RWPE2 (cell line): Measurements from ENCODE around the gene SOX21.

Source experiments
- ATAC-seq: fragments of 200-7000 bp; cut with Tn5 transposase; 3 replicates; pipeline ENCODE4 v1.9.1; 2021; ENCODE audit warnings: low read depth
- DNase-seq: peaks from one replicate; pipeline ENCODE4 v3.0.0-alpha.2; 2020; ENCODE audit warnings: low spot score
- H3K27ac ChIP-seq: fragments of 450-650 bp; 2 replicates; pipeline ENCODE4 v1.5.1; 2017; ENCODE audit warnings: mild to moderate bottlenecking; ENCODE audit not compliant: poor library complexity, severe bottlenecking
- H3K27me3 ChIP-seq: fragments of 250-450 bp; sonication (Bioruptor Pico); 2 replicates; pipeline ENCODE4 v1.5.1; 2021; ENCODE audit warnings: mild to moderate bottlenecking, moderate library complexity; ENCODE audit not compliant: insufficient read depth, poor library complexity, severe bottlenecking
- H3K36me3 ChIP-seq: fragments of 250-450 bp; sonication (Bioruptor Pico); 2 replicates; pipeline ENCODE4 v1.5.1; 2020; ENCODE audit warnings: low read depth, mild to moderate bottlenecking, moderate library complexity
- H3K4me1 ChIP-seq: fragments of 250-450 bp; sonication (Bioruptor Pico); 2 replicates; pipeline ENCODE4 v1.5.1; 2021; ENCODE audit warnings: mild to moderate bottlenecking, moderate library complexity; ENCODE audit not compliant: insufficient read depth, poor library complexity, severe bottlenecking
- H3K4me3 ChIP-seq: fragments of 250-450 bp; sonication (Bioruptor Pico); 2 replicates; pipeline ENCODE4 v1.5.1; 2021; ENCODE audit warnings: mild to moderate bottlenecking, moderate library complexity; ENCODE audit not compliant: severe bottlenecking
- H3K9me3 ChIP-seq: fragments of 250-450 bp; sonication (Bioruptor Pico); 2 replicates; pipeline ENCODE4 v1.5.1; 2021; ENCODE audit warnings: mild to moderate bottlenecking, moderate library complexity; ENCODE audit not compliant: severe bottlenecking
- TF ChIP-seq, protein P1 (sequence below): fragments of 450-650 bp; IDR thresholded peaks from one replicate; pipeline ENCODE4 v1.5.1; 2017; ENCODE audit warnings: mild to moderate bottlenecking, moderate library complexity; ENCODE audit not compliant: poor library complexity, severe bottlenecking

The SOX21 gene

DNA sequence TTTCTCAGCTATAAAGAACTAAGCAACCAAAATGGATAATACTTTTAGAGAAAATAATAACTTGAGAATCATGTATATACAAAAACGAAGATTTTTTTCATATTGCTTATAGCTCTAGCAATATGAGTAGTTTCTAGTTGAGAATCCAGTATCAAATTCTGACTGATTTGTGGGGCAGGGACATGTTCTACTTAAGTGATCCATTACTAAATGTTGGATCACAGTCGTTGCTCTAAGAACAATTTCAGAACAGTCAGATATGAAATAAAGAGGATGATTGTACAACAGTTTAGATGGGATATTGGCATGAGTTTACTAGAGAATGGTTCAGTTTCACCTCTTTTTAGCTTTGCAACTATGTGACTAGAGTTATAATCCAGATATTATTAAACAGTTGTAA lies 39.9 kb downstream of the SOX21 start:
- DNase-seq (no peak), ATAC-seq (no peak)
- Histone ChIP-seq H3K36me3 (no peaks in the 10 kb centered on the region), H3K9me3 (no peaks in the 10 kb centered on the region), H3K4me3 (no peak overlapping the region), H3K27ac (no peak overlapping the region), H3K27me3 (peaks cover 3% of the 10 kb centered on the region), H3K4me1 (no peaks in the 10 kb centered on the region)
- TF ChIP-seq, protein P1, sequence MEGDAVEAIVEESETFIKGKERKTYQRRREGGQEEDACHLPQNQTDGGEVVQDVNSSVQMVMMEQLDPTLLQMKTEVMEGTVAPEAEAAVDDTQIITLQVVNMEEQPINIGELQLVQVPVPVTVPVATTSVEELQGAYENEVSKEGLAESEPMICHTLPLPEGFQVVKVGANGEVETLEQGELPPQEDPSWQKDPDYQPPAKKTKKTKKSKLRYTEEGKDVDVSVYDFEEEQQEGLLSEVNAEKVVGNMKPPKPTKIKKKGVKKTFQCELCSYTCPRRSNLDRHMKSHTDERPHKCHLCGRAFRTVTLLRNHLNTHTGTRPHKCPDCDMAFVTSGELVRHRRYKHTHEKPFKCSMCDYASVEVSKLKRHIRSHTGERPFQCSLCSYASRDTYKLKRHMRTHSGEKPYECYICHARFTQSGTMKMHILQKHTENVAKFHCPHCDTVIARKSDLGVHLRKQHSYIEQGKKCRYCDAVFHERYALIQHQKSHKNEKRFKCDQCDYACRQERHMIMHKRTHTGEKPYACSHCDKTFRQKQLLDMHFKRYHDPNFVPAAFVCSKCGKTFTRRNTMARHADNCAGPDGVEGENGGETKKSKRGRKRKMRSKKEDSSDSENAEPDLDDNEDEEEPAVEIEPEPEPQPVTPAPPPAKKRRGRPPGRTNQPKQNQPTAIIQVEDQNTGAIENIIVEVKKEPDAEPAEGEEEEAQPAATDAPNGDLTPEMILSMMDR, result no peak

DNA sequence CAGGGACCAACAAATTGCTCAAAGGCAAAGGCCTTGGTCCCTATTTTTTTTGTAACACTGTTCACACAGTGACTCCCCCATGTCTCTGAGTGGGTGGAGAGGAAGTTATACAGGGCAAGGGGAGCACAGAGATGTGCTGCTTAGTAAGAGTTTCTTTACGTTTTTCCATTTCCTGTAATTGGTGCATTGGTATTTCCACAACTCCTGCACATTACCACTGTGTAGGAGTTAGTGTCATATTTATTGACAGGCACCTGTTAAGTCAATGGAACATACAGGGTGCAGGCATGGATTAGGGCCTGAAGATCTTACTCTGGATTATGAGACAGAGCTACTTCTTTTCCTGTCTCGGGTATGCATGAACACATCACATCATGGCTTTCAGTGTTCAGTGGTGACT lies 45.2 kb downstream of the SOX21 start:
- Histone ChIP-seq H3K27me3 (no peaks in the 10 kb centered on the region), H3K36me3 (no peaks in the 10 kb centered on the region), H3K4me3 (no peak overlapping the region), H3K9me3 (no peaks in the 10 kb centered on the region), H3K27ac (no peak overlapping the region), H3K4me1 (no peaks in the 10 kb centered on the region)
- no peak for ATAC-seq
- no peak for DNase-seq
- TF ChIP-seq, protein P1, result no peak

DNA sequence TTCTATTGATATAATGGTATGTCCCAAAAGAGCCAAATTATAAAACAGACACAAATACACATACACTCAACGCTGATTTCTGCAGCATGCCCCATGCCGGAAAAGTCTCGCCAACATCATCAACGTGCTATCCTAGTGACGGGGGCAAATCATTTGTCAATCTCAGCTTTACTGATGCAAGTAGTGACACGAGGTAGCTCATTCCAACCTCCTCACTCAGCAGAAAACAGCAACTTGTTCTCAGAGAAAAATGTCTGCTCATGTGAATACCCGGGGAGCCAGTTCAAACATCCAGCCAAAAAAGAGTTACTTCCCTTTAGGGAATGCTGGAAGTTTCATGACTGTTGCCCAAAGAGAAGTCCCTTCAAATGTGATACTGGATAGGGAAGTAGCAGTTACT lies 46.3 kb downstream of the SOX21 start:
- H3K36me3 ChIP-seq, result no peaks in the 10 kb centered on the region
- TF ChIP-seq, protein P1, result no peak
- no peaks in the 10 kb centered on the region for H3K4me1 ChIP-seq
- no peak overlapping the region for H3K27ac ChIP-seq
- no peaks in the 10 kb centered on the region for H3K27me3 ChIP-seq
- H3K4me3 ChIP-seq, result no peak overlapping the region
- H3K9me3 ChIP-seq, result no peaks in the 10 kb centered on the region
- no peak for ATAC-seq
- no peak for DNase-seq

DNA sequence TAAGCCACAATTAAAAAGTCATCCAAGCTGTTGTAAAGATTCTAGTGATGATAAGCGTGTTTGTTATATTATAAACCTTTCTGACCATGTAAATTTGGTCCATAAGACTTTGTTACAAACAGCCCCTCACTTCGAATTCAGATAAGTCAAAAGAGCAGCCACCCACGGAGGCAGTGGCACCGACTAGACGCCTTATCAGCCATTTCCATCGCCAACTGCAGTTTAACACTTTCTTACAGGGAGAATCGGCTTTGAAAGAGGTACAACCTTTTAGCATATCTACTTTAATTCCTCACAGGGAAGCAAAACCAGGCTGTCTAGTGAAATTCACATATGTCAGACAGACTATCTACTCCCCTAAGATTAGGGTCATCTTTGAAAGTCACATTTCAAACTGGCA lies 47.5 kb downstream of the SOX21 start:
- H3K27me3 ChIP-seq, result no peaks in the 10 kb centered on the region
- no peak overlapping the region for H3K4me3 ChIP-seq
- no peaks in the 10 kb centered on the region for H3K36me3 ChIP-seq
- TF ChIP-seq, protein P1, result no peak
- no peaks in the 10 kb centered on the region for H3K4me1 ChIP-seq
- no peaks in the 10 kb centered on the region for H3K9me3 ChIP-seq
- no peak for DNase-seq
- ATAC-seq, result no peak
- H3K27ac ChIP-seq, result no peak overlapping the region

DNA sequence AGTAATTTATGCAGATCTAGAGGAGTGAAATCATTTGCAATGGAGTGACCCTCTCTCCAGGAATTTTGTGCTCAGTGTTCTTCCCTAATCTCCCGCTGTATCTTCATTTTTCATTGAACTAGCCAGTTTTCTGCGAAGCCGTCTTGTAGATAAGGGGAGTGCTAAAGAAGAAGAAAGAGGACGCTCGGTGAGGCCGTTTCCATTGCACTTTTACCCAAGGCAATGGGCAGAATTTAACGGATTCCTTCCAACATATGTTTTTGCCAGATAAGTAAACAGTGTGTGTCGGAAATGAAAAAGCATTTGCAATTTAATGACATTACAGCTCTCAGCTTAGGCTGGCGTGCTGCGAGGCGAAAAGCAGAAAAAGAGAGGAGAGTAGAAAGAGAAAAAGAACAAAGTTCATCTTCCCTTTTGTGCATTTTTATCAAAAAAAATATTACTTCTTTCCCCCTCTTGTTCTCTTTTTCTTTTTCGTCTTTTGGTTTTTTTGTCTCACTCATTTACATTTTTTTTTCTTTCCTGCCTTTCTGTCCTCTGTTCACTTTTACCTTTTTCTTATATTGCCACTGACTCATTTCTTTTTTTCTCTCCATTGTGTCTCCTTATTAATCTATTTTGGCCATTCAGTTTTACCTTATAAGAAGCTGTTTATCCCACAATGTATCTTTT lies 49.9 kb downstream of the SOX21 start:
- Histone ChIP-seq H3K9me3 (no peaks in the 10 kb centered on the region), H3K27ac (no peak overlapping the region), H3K27me3 (no peaks in the 10 kb centered on the region), H3K4me3 (no peak overlapping the region), H3K4me1 (no peaks in the 10 kb centered on the region), H3K36me3 (no peaks in the 10 kb centered on the region)
- no peak for DNase-seq
- TF ChIP-seq, protein P1, result no peak
- no peak for ATAC-seq
